ENCODE results near the gene IL32.

The IL32 gene

DNA sequence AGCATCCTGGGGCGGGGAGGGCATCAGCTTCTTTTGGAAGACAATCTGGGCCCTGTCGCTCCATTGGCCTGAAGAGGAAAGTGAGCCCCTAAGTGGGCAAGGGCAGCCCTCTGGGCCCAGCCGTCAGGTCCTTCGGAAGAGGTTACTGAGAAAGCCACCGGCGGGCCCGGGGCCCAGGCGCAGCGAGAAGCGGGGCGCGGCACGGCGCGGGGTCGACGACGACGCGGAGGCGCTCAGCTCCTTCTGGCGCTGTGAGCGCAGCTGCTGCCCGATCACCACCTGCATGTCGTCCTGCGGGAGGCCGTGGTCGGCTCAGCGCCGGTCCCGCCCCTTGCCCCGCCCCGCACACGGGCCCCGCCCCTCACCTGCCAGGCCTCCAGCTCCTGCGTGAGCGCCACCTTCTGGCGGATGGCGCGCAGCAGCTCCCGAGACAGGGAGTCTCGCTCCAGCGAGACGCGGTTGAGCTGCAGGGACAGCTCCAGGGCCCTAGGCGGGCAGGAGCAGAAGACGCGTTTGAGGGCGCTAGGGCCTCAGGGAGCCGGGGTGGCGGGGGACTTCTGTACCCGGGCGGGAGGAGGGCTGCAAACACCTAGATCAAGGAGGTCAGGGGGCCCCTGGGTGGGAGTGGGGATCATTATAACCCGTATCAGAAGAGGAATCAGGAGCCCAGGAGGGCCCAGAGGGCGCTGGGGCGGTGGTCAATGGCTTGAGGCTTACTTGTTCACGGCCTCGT, 37.3 kb upstream of the IL32 start:
- in situ Hi-C loops (cut with MboI; ENCODE audit: low sequenced_read_pairs), result no loop called here

DNA sequence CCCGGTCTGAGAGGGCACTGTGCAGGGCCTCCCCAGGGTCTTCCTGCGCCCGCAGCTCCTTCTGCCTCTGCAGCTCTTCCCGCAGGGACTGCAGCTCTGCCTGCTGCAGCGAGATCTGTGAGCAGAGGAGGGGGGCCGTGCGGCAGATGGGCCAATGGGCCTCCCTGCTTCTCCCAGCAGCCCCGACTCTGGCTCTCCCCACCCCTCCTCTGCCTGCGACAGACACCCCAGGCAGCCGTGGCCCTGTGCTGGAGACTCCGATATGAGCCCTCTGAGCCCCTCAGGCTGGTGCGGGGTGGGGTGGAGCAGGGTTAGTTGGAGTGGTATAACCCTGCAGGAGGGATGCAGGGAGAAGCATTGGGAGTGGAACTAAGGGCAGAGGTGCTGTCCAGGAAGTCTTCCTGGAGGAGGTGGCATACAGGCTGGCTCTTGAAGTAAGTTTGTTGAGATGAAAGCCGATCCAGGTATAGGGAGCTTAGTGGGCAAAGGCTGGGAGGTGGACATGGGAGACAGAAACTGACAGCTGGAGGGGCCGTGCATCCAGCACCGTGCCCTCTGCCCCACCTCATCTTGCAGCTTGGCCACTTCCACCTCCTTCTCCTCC, 36.6 kb upstream of the IL32 start:
- in situ Hi-C loops (cut with MboI; ENCODE audit: low sequenced_read_pairs), result no loop called here

DNA sequence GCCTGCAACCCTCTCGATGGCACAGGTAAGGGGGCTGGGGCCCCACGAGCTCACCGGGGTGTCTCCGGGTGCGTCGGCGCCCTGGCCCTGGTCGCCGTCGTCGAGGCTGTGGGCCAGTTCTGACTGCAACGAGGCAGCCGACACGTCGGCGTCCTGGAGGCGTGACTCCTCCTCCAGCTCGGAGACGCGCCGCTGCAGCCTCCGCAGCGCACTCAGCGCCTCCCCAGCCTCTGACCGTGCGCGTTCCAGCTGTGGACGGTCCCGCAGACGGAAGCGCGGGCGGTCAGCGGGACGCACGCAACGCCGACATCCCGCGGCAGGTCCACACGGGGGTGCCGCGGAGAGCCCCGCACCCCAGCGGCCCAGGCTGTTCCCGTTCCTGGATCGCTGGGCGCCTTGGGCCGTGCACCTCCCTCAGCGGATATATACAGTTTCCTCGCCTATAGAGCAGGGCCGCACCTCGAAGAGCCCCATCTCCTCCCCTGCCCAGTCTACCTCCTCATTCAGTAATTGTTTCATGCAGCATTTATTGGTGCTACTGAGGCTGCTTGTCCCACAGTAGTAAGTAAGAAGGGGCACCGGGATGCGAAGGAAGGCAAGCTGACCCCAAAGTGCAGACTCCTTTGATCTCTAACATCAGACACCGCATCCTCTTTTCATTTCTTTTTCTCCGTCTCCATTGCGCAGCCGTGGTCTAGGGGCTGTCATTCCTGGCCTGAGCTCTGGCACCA, 35.8 kb upstream of the IL32 start:
- in situ Hi-C loops (cut with MboI; ENCODE audit: low sequenced_read_pairs), result no loop called here

DNA sequence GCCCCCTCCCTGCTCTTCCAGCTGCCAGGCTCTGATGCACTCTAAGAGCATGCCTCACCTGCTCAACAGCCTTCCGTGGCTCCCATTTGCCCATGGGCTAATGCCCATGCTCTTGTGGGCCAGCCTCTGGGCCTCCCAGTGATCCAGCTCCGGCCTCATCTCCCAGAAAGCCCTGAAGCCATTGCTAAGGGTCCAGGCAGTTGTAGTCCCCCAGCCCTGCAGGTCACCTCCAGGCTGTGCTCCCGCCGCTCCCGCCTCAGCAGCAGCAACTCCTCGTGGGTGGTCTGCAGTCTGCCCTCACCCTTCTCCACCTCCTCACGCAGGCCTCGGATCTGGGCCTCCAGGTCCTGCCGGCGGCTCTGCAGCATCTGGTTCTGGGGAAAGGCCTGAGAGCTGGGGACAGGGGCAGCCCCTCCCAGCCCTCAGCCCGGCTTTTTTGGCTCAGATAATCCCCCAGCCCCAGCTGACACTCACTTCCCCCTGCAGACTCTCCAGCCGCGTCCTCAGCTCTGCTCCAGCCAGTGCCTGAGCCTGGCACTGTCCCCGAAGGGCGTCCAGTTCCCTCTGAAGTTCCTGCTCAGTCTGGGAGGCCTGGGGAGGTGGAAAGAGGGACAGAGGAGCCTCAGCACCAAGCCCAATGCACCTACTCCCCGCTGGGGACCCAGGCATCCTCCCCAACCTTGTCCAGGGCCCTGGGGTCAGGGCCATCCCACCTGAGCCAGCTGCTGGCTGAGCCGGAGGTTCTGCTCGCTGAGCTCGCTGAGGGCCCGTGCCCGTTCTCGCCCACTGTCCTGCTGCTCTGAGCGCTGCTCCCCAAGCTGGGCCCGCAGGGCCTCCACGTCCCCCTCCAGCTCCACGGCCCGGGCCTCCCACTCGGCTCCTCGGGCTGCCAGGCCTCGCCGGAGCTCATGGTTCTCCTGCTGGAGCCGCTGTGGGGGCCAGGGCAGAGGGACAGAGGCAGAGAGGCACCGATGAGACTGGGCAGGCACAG, 34.9 kb upstream of the IL32 start:
- in situ Hi-C loops (cut with MboI; ENCODE audit: low sequenced_read_pairs), result no loop called here

DNA sequence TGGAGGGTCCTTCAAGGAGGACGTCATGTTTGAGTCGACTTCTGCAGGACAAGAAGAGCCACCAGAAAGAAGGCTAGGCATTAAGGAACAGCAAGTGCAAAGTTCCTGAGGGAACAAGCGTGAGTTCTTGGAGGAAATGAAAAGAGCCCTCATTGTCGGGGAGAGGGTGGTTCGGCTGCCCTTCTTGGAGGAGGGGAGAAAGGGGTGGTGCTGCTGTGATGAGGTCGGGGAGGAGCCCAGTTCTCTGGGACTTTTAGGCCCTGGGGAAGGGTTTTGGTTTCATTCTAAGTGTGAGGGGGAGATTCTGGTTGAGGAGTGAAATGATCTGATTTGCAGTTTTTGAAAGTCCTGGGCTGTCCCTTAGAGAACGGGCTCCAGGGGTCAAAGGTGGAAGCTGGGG, 32.8 kb upstream of the IL32 start:
- in situ Hi-C loops (cut with MboI; ENCODE audit: low sequenced_read_pairs), result no loop called here

DNA sequence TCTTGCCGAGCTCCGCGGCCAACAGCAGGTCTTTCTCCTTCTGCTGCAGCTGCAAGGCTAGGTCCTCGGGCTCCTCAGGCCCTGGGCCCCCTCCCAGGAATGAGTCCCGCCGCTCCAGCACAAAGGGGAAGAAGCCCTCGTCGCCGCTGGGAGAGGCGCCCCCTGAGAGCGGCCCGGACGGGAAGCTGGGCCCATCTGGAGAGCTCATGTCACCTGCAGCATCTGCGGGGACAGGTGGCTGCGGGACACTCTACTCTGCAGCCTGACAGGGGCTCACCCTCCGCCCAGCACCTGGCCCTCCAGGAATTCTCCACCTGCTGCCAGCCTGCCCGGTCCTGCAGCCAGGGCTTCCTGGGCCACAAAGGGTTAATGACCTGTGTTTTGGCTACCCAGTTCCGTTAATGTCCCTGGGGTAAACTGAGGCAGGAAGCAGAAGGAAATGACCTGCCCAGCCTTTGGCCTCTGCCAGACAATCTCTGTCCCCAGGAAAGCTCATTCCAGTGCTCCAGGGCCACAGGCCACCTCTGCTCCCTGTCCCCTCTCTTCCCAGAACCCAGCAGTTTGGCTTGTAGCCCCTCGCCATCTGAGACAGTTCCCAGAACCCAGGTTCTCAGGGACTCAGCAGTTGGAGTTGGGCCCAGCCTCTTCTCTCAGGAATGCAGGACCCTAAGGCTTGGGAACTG, 30.0 kb upstream of the IL32 start:
- in situ Hi-C loops (cut with MboI; ENCODE audit: low sequenced_read_pairs), result no loop called here

DNA sequence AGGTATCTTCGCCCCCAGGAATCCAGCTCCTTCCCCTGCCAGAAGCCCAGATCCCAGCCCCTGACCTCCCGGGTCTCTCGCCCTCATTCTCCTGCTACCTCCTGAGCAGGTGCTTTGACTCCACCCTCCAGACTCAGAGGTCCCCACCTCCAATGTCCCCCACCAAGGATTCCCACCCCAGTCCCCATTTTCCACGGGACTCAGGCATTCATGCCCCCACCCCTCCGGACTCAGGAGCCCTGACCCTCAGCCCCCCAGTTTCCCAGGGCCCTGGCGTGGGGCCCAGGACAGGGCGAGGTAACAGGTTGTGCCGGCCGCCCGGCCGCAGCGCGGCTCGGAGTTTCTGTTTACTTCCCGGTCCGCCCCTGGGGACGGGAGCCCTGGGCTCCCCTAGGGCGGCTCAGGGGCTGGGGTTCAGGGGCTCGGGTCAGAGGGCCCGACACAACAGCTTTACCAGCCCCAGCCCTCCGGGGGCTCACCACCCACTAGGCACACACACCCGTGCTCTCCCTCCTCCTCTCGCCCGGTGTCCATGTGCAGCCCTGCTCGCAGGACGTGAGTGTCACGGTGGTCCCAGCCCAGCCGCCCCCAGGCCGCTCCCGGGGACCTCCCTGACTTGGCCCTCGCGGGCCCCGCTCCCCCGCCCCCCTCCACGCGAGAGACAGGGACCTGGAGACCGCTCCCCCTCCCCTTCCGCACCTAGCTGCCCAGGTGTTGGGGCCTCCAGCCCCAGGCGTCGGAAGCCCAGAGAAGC, 29.3 kb upstream of the IL32 start:
- in situ Hi-C loops (cut with MboI; ENCODE audit: low sequenced_read_pairs), result no loop called here

DNA sequence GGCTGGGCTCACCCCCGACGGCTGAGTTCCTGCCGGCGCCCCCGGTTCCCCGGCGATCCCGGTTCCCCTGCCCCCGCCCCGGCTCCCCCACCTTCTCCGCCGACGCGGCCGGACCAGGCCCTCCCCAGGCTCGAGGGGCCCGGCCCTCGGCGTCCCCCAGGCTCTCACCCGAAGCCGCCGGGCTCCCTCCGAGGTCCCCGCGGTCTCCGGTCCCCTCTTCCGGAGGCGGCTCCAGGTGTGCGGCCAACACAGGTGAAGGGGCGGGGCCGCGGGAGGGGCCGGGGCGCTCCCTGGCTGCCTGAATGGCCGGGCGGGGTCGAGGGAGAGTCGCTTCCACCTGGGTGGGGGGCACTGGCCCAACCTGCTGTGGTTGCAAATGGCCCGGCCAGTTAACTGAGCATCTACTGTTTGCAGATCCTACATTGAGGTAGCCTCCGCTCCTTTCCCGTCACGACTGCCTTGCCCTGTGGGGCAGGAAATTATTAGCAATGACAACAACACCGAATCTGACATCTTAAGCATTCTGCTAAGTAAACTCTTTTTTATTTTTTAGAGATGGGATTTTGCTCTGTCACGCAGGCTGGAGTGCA, 28.6 kb upstream of the IL32 start, which contains the start of gene BICDL2:
Gene BICDL2, minus strand, starts transcription at position 219 of the 590 bp plus-strand sequence. CDS start 1,448 bp downstream, outside the sequence.
- in situ Hi-C loops (cut with MboI; ENCODE audit: low sequenced_read_pairs), result no loop called here

DNA sequence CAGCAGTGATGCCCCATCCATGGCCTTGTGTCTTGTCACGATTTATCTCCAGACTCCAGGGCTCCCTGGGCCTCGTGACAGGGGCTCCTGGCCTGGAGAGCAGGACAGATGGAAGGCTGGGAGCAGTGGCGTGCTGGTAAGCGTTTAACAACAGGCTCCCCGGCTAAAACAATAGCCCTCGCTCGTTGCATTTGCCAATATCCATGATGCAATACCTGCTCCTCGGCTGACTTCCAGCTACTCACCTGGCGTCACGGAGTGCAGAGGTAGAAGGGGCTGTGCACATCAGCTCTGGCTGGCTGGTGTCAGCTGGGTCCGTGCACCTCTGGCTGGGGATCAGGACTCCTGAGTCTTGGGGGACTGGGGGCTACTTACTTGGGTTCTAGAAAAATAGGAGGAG, 27.2 kb upstream of the IL32 start:
- in situ Hi-C loops (cut with MboI; ENCODE audit: low sequenced_read_pairs), result no loop called here

DNA sequence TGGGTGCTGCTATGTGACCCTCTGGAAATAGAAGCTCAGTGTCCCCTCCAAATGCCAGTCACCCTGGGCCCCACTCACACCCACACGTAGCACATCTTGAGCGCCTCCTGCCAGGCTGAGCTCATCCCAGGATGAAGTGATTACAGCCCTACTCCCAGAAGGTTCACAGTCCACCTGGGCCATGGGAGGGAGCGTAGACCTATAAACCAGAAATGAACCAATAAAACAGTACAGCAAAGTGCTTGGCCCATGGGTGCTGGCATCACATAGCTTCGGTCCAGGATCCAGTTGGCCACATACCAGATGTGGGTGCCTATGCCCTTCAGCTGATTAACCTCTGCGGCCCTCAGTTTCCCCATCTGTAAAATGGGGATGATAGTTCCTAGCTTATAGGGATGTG, 26.5 kb upstream of the IL32 start:
- in situ Hi-C loops (cut with MboI; ENCODE audit: low sequenced_read_pairs), result no loop called here

DNA sequence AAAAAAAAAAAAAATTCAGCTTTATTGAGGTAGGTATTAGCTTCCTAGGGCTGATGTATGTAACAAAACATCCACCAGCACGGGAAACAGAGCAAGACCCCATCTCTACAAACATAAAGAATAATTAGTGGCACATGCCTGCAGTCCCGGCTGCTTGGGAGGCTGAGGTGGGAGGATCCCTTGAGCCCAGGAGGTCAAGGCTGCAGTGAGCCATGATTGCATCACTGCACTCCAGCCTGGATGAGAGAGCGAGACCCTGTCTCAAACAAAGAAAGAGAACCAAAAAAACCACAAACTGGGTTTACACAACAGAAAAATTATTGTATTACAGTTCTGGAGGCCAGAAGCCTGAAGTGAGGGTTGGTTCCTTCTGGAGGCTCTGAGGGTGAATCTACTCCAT, 23.1 kb upstream of the IL32 start:
- in situ Hi-C loops (cut with MboI; ENCODE audit: low sequenced_read_pairs), result no loop called here

DNA sequence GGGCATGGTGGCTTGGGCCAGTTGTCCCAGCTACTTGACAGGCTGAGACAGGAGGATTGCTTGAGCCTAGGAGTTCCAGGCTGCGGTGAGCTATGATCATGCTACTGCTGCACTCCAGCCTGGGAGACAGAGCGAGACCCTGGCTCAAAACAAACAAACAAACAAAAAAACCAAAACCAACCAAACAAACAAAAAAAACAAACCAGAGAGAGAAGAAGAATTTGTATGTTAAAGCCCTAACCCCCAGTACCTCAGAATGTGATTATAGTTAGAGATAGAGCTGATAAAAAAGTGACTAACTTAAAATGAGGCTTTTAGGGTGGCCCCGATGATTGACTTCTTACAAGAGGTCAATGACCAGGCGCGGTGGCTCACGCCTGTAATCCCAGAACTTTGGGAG, 20.7 kb upstream of the IL32 start:
- in situ Hi-C loops (cut with MboI; ENCODE audit: low sequenced_read_pairs), result no loop called here

DNA sequence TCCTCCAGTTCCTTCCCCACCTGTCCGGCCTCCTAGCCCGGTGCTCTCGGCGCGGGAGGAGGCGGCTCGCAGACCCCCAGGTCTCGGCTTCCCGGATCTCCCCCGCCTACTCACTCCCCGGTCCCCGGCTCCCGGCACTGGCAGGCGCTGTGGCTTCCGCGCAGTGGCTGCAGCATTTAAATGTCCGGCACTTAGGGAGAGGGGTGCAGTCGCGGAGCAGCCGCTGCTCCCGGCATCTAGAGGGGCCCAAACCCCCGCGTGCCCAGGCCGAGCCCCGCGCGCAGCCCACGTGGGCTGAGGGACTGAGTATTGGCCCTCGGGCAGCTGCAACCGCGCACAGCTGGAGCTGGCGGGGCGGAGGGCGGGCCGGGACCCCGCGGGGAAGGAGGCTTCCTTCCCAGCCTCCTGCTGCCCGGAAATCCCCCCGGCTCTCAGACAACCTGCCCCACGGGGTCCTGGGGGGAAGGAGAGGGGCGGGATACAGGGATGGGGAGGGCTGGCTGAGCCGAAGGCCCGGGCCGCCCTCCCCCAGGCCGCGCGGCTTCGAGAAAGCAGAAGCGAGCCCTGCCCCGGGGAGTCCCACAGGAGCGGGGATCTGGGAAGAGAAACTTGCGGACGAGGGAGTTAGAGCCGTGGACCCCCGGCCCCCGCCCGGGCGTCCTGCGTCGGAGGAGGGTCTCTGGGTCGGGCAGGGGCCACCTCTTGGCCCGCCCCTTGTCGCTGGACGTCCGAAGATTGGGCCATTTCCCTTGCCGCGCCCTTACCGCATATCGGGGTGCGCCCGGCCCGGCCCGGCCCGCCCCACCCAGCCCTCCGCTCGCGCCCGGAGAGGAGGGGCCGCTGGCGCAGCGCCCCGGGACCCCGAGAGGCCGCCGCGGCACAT, 19.4 kb upstream of the IL32 start, which contains the start of gene MMP25:
Gene MMP25, plus strand, starts transcription at position 804 of the 883 bp plus-strand sequence. CDS start 357 bp downstream, outside the sequence.
- in situ Hi-C loops (cut with MboI; ENCODE audit: low sequenced_read_pairs), result no loop called here

DNA sequence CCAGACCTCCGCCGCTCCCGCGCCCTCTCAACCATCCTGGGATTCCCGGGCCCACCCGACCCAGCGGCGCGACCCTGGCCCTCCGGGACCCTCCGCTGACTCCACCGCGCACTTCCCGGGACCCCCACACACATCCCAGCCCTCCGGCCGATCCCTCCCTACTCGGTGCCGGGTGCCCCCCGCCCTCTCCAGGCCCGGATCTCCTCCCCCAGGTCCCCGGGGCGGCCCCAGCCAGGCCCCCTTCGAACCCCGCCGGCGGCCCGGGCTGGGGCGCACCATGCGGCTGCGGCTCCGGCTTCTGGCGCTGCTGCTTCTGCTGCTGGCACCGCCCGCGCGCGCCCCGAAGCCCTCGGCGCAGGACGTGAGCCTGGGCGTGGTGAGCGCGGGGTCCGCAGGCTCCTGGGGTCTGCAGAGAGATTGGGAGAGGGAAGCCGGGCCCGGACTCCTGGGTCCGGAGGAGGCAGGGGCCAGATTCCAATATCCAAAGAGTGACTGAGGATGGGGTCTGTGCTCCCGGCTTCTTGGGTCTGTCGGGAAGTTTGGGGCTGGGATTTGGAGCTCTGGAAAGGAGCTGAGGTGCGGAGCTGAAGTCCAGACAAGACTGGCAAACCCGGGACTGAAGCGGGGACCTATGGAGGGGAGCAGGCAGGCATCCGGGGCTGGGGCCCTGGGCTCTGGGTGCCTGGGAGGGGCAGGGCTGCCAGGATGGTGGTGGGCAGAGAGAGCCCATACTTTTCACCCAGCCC, 18.6 kb upstream of the IL32 start:
- in situ Hi-C loops (cut with MboI; ENCODE audit: low sequenced_read_pairs), result no loop called here

DNA sequence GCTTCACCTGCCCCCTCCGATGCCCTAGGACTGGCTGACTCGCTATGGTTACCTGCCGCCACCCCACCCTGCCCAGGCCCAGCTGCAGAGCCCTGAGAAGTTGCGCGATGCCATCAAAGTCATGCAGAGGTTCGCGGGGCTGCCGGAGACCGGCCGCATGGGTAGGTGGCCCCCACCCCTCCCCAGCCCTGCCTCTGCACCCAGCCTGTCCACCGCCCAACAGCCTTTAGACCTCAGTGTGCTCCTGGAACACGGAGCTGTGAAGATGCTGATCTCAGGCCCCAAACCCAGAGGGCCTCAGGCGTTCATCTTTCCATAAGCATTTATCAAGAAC, 18.1 kb upstream of the IL32 start:
- in situ Hi-C loops (cut with MboI; ENCODE audit: low sequenced_read_pairs), result no loop called here

DNA sequence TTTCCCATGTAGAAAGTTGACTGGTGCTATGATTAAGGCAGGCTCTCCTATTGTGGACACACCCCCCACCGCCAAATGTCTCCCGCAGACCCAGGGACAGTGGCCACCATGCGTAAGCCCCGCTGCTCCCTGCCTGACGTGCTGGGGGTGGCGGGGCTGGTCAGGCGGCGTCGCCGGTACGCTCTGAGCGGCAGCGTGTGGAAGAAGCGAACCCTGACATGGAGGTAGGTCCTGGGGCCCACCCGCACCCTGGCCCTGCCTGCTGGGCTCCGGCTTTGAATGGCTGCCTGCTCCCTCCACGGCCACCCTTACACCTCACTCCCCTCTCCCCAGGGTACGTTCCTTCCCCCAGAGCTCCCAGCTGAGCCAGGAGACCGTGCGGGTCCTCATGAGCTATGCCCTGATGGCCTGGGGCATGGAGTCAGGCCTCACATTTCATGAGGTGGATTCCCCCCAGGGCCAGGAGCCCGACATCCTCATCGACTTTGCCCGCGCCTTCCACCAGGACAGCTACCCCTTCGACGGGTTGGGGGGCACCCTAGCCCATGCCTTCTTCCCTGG, 15.4 kb upstream of the IL32 start:
- in situ Hi-C loops (cut with MboI; ENCODE audit: low sequenced_read_pairs), result no loop called here

DNA sequence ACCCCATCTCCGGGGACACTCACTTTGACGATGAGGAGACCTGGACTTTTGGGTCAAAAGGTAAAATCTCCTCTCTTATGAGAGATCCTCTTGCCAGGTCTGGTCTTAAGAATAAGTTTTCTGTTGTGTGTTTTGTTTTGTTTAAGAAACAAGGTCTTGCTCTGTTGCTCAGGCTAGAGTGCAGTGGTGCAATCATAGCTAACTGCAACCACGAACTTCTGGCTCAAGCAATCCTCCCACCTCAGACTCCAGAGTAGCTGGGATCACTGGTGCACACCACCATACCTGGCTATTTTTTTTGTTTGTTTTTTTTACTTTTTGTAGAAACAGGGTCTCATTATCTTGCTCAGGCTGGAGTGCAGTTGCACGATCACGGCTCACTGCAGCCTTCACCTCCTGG, 15.0 kb upstream of the IL32 start:
- in situ Hi-C loops (cut with MboI; ENCODE audit: low sequenced_read_pairs), result no loop called here
